GM20000 (cell line): ENCODE data around the gene NLGN2.

Source experiments
- DNase-seq: peaks from one replicate; pipeline ENCODE4 v3.0.0; 2012; ENCODE audit warnings: low spot score
- CTCF ChIP-seq: IDR thresholded peaks from 2 replicates; pipeline ENCODE4 v1.5.1; 2012; ENCODE audit warnings: mild to moderate bottlenecking, control low read depth; ENCODE audit errors: extremely low read depth, missing control alignments

NLGN2 gene

GRCh38 chr17:7393613-7394451 lies 13.8 kb upstream of the NLGN2 start:
- TF ChIP-seq CTCF, result no peak
- DNase-seq, result peak; percentile 89

- DNase-seq, result peak; percentile 99
- TF ChIP-seq CTCF, result no peak
Measured at GRCh38 chr17:7394452-7395191, 13.0 kb upstream of the NLGN2 start, which contains the start of gene PLSCR3. TSS of gene PLSCR3 (minus strand) at chr17:7394525. CDS start at chr17:7394110, 415 bp downstream.

GRCh38 chr17:7396147-7396546 lies 11.5 kb upstream of the NLGN2 start:
- DNase-seq, result no peak
- no peak for TF ChIP-seq CTCF

GRCh38 chr17:7398612-7399011 lies 9.0 kb upstream of the NLGN2 start:
- DNase-seq, result no peak
- no peak for TF ChIP-seq CTCF

- DNase-seq, result no peak
- TF ChIP-seq CTCF, result no peak
Measured at GRCh38 chr17:7403043-7403726, 4.5 kb upstream of the NLGN2 start.

GRCh38 chr17:7403727-7403976 lies 4.0 kb upstream of the NLGN2 start:
- DNase-seq, result no peak
- TF ChIP-seq CTCF, result no peak

GRCh38 chr17:7403977-7404736 lies 3.5 kb upstream of the NLGN2 start, which contains the start of gene TMEM256:
TSS of gene TMEM256 (minus strand) at chr17:7404097. CDS start at chr17:7404084, 13 bp downstream.
- no peak for TF ChIP-seq CTCF
- peak; percentile 97 for DNase-seq
